Jurkat, Clone E6-1 (cell line): ENCODE results near the gene FLYWCH1.
A peak's percentile ranks its signal among the peaks of the same experiment; 100 is the strongest.

Experiments used
- DNase-seq: peaks from one replicate; pipeline ENCODE4 v3.0.0-alpha.2; 2011; ENCODE audit warnings: low read depth, low spot score
- H3K4me3 ChIP-seq: 2 replicates; pipeline ENCODE4 v1.5.1; 2011; ENCODE audit warnings: mild to moderate bottlenecking, low read length, control low read depth, moderate library complexity

The FLYWCH1 gene

DNA sequence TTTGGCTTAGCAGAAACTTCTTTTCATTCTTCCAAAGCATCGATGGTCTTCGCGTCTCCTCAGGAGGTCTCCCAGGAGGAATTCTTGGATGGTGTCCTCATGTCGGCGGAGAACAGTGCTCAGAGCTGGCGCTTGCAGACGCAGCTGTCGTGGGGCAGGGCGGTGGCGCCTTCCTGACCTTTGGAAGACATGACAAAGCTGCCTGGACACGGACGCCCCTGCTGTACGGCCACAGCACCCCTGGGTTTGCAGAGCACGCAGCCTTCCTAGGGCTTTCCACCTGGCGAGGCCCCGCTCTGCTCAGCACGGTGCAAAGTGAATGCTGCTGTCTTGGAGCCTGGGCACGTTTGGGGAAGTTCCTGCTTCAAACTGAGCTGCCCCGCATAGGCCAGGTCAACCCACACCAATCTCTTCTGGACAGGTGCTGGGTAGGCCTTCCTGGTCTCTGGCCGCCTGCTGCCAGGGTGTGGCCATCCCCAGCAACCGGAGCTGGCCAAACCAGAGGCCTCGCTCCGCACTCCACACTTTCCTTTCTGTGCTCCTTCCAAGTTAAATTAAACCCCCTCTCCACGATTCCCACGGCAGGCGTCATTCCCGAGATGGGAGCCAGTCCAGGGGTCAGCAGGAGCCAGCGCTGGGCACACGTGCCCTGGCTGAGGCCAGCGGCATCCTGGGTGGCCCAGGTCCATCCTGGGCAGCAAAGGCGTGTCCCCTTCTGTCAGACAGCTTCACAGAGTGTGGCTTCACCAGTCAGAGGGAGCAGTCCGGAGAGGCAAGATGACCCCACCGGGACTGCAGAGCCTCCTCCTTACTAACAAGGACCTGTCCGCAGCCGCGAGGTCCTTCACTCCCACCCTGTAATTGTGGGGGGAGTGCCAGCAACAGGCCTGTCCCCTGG lies 37.3 kb downstream of the FLYWCH1 start:
- DNase-seq = no peak
- H3K4me3 ChIP-seq = no peak overlapping the region

DNA sequence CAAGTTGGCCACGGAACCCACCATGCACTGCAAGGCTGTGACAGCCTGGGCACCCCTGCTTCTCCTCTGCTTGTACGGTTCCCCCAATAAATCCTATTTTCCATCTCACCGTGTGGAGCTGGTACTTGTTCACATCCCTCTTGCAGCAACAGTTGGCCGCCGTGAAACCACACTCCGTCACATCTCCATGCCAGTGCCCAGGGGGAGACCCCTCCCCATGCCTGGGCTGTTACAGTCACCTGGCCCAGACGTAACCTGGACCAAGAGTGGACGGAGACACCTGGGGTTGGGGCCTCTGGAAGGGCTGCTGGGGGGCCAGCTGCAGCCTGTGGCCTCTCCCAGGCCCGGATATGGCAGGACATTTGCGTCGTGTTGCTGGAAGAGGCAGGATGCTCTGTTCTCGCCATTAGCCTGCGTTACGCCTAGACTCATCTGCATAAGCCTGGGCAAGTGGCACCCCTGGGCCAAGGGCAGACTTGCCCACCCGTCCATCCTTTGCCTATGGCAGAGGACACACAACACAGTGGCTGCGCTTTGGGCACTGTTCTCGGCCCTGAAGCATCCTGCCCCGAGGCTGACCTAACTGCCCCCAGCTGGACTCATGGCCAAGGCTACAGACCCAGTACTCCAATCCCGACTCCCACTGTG lies 38.1 kb downstream of the FLYWCH1 start:
- DNase-seq = no peak
- no peak overlapping the region for H3K4me3 ChIP-seq

DNA sequence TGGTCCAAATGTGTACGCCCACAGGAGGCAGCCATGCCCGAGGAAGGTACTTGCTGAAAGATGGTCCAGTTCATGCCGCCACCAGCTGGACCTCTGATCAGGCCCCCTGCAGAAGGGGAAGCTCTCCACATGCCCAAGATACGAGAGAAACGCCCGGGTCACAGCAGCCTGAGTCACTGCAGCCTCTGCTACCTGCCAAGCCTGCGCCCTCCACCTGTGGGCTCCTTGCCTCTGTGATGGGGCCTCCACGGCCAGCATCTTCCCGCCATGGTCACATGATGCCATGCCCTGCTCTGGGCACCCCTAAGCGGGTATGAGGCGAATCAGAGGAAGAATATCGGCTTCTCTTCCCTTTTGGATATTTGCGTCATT lies 38.6 kb downstream of the FLYWCH1 start:
- no peak for DNase-seq
- H3K4me3 ChIP-seq = no peak overlapping the region

DNA sequence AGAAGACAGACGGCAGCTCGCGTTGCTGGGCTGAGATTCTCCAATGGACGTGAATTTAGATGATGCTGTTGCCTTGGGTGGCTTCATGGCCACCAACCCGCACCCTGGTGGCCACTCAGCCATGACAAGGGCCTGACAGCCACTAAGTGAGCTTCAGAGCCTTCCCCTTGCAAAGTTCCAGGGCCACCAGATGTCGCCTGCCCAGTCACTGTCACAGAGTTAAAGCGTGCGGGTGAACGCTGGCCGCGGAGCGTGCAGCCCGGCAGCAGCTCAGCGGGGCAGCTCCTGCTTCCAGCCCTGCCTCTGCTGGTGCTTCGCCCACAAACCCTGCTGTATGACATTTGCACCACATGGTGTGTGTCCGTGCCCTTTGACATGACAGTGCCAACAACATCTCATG lies 39.0 kb downstream of the FLYWCH1 start:
- DNase-seq = no peak

DNA sequence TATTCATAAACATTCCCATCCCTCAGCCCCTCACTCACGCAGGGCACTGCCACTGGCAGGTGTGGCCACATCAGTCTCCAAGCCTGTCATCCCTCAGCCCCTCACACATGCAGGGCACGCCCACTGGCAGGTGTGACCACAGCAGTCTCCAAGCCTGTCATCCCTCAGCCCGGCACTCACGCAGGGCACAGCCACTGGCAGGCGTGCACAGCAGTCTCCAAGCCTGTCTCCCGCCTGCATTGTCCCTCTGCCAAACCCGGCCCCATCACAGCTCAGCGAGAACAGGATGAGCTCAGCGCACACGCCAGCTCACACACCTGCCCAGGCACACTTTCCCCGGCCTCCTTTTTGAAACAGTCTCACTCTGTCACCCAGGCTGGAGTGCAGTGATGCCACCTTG lies 40.9 kb downstream of the FLYWCH1 start:
- no peak overlapping the region for H3K4me3 ChIP-seq
- DNase-seq = no peak

More for the DNA sequence above, 39.0 kb downstream of the FLYWCH1 start:
- no peak overlapping the region for H3K4me3 ChIP-seq

DNA sequence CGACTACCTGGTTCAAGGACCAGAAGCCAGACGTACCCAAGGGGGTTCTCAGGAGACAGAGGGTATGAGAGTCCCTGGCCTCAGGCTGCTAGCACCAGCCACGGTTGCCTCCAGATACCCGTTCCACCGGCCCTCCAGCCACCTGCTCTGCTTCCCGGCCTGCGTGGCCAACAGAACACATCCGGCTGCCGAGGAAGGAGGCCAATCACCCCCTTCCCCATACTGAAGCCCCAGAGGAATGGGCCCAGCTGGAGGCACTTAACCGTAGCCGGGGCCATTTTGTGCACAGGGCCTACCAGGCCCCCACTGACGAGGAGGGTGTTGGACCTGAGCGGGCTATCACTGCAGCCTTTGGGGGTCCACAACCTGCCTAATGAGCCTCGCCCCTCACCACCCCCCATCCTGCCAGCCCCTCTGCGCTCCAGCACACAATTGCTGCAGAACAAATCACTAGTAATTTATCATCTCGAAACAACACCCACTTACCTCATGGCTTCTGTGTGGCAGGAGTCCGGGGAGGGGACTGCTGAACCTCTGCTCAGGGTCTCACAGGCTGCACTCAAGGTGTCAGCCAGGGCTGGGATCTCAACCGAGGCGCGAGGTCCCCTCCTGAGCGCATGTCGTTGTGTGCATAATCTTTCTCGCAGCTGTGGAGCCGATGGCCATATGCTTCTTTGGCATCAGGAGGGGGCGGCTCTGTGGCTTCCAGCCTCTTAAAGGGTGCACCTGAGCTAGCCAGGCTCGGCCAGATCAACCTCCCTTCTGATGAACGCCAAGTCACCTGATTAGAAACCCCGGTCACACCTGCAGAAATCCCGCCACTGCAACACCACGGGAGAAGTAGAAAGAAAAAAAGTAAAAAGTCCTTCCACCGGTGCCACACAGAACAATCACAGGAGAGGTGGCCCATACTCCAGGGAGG lies 42.2 kb downstream of the FLYWCH1 start:
- no peak overlapping the region for H3K4me3 ChIP-seq
- no peak for DNase-seq

DNA sequence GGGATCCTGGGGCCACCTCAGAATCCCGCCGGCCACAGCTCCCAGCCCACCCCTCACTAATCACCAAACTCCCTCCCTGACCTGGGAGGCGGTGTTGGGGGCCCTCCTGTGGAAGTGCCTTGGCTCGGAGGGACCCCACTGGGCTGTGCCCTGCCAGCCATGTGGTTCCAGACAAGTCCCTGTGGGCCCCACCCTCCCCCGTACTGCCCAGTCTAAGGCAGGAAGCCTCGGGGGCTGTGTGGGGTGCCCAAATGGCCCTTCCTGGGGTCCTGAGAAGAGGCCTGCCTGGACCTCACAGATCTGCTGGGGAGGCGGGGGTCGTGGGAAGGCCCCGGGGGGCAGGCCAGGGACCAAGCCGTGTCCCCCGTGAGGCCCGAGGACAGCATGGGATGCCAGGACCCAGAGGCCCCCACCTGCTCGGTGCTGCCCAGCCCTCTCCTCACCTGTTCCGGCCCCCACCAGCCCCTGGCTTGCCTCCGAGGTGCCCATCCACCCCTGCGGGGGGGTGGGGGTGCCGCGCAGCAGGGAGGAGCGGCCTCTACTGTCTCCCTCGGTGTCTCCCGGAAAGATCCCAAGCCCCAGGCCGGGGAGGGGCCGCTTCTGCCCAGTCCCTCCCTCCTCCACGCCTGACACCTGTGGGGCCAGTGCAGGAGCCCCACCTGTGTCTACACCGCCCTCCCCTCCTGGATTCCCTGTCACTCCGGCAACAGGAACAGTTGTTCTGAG lies 43.1 kb downstream of the FLYWCH1 start:
- DNase-seq = no peak

DNA sequence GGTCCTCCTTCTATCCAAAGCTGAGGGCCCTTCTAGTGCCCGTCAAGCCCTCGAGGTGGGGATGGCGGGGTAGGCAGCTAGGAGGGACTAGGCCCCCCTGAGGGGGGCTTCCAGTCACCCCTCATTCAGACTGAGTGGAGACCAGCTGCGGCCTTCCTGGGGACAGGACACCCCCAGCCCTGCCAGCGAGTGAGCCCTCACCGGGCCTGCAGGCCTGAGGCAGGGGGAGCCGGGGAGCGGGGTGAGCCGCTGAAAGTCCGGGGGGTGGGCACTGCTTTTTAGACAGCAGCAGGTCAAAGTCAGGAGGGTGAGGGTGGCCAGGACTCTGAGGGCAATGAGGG lies 43.7 kb downstream of the FLYWCH1 start:
- DNase-seq = no peak
- no peak overlapping the region for H3K4me3 ChIP-seq

More for the DNA sequence above, 43.1 kb downstream of the FLYWCH1 start:
- no peak overlapping the region for H3K4me3 ChIP-seq

DNA sequence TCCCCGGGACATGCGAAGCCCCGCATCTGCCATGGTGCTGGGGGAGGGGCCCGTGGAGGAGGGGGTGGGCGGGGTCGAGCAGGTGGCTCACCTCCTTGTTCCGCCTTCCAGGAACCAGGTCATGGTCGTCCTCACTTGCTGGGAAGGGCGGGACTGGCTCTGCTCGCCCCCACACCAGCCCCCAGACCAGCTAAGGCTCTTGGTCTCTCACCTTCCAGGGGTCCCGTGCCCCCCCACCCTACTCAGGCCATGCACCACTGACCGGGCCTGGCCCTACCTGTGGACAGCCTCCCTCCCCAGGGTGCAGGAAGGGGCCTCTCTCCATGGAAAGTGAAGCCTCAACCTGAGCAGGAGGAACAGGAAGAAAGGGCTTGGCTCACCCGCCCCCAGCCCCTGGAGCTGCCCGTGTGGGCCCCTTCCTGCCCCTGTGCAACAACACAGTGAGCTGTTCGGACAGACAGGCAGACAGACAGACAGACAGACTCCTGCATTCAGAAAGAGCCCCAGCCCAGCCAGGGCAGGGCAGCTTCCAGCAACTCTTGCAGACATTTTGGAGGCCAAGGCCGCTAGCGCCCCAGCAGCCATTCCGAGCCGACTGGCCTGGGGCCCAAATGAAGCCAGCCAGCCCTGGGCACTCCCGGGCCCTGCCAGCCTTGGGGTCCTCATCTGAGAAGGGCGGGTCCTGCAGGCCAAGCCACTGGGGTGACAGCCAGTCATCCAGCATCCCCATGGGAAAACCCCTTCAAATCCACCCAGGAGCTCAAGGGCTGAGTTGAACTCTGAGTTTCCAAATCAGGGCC lies 44.2 kb downstream of the FLYWCH1 start:
- H3K4me3 ChIP-seq = no peak overlapping the region
- DNase-seq = no peak

DNA sequence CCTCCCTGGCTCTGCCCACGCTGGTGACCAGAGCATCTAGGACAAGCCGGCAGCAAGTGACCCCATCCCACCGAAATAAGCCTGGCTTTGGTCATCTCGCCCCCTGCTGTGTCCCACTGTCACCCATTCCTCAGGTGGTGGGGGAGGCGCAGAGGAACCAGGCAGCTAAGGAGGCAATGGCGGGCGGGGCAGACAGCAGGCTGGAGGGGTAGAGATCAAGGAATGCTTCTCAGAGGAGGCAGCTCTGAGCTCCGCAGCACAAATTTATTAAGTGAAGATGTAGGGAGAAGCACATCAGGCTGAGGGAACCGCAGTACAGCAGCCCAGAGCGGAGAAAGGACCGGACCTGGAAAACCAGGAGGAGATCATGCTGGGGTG lies 44.8 kb downstream of the FLYWCH1 start:
- no peak for DNase-seq

DNA sequence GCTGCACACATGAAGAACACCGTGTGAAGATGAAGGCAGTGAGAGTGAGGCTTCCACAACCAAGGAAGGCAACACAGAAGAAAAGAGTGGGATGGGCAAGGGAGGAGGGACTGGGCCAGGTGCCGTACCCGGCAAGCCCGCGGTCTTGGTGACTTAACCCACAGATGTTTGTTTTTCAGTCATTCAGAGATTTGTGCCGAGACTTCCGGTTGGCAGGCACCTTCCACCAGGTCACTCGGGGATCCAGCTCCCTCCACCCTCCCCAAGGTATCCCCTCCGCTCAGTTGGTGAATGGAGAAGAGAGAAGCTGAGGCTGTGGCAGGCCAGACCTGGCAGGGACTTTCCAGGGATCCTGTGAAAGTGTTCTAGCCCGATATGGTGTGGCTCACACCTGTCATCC lies 47.5 kb downstream of the FLYWCH1 start:
- no peak overlapping the region for H3K4me3 ChIP-seq
- no peak for DNase-seq

More for the DNA sequence above, 44.8 kb downstream of the FLYWCH1 start:
- no peak overlapping the region for H3K4me3 ChIP-seq

DNA sequence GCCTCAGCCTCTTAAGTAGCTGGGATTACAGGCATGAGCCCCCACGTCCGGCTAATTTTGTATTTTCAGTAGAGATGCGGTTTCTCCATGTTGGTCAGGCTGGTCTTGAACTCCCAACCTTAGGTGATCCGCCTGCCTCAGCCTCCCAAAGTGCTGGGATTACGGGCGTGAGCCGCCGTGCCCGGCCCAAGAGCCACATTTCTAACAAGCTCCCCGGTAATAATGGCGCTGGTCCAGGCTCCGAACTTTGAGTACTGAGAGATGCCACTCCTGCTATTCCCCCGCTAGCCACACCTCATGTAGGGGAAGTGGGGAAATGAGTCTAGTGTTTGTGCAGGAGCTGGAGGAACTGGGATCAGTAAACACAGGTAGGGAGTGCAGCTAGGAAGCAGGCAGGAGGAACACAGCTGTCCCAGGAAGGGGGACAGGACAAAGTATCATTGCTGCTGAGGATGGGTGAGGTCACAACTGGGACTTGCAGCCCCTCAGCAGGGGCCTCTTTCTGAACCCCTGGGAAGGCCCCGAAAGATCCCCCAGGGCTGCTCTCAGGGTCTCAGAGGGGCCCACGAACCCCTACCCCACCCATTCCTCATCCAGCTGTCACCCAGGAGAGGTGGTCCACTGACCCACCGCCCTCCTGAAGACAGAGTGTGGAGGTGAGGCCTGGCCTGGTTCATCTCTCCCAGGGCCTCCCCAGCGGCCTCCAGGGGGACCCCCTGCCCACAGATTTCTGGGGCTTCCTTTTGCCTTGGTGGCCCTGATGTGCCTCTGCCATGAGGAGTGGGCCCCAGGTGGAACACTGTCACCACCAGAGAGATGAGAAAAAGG lies 48.7 kb downstream of the FLYWCH1 start:
- no peak overlapping the region for H3K4me3 ChIP-seq

DNA sequence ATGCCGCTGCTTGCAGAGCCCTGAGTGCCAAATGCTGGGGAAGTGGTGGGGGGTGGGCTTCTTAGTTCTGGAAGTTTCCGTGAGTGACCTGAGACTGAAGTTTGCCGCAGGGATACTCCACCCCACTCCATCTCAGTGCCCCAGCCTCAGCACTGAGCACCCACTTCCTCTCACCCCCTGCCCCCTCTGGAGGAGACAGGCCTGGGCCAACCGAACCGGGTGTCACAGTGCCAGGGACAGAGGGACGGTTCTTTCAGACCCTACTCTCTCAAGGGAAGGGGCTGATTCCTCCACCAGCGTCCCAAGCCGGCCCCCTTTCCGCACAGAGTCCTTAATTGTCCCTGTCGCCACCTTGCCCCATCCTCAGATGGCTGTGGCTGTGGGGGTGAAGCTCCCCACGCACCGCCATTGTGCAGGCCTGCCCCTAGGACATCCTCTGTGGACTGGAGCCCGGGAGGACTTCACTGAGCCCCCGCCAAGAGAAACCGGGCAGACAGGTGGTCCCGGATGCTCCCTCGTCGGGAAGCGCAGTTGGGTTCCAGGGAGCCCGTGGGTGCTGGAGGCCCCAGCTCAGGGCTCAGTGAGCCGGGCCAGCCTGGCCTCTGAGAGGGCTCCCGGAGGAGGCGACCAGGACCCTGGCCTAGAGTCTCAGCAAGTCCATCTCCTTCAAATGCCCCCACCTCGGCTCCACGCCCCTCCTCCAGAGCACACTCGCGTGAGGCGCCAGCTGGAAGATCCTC lies 50.8 kb downstream of the FLYWCH1 start:
- no peak overlapping the region for H3K4me3 ChIP-seq
- DNase-seq = no peak

More for the DNA sequence above, 48.7 kb downstream of the FLYWCH1 start:
- DNase-seq = no peak

DNA sequence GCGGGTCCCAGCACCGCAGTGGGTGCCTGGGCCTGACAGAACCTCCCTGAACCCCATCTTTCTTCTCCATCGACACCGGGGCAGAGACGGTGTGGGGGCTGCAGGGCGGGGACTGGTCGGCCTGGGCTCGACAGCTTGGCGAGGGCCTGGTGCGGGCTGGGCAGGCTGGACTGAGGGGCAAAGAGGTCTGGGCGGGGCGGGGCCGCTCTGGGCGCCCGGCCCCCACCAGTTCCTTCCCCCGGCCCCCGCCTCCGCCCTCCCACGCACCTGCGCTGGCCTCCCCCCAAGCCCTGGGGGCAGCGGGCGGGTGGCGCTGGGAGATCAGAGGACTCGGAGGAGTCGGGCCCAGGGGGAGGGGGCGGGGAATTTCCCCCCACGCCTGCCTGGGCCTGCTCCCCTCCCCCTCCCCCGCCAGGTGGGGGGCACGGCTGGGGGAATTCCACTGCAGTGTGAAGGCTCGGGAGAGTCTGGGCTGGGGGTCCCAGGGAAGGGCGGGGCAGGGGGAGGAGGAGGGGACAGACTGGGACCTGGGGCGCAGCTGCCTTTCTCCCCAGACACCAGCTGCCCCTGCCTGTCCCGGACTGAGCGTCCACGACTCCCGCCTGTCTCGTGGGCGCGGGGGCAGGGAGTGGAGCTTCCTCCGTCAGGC lies 51.5 kb downstream of the FLYWCH1 start:
- DNase-seq = no peak
- H3K4me3 ChIP-seq = no peak overlapping the region

DNA sequence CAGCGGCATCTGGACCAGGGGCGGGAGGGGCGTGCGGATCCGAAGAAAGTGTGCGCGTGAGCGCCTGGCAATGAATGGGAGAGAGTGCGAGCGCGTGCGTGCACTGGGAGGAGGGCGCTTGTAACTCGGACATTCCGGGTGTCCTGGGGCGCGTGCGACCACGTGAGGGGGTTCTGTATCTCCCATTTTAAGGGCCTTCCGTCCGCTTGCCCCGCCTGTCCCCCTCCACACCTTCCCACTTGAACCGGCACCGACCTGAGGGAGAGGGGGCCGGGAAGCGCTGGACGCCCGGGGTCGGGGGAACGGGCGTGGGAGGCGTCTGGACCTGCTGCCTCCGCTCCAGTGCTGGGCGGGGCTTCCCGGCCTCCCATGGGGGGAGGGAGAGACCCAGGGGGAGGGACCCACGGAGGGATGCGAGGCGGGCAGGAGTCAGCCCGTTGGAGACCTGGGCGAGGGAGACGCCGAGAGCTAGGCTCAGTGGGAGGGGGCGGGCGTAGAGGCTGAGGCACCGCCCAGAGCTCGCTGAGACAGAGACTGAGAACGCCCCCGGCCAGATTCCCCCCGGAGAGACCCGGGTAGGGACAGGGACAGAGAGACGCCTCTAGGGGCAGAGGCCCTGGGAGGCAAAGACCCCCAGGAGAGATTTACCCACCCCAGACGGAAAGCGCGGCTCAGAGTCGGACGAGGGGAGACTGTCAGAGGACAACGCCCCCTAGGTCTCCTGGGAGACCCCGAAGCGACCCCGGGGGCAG lies 52.2 kb downstream of the FLYWCH1 start, which contains the start of gene KREMEN2:
Gene KREMEN2, plus strand, starts transcription at position 553 of the 752 bp plus-strand sequence. CDS start 246 bp downstream, outside the sequence.
- peak within 1 kb of the TSS; percentile 45 for H3K4me3 ChIP-seq
- no peak for DNase-seq
